ENCODE measurements around the gene SLC34A3.

- TF ChIP-seq POLR2AphosphoS5 (IDR thresholded peaks at IDR 0.05; ENCODE audit: low read depth, low read length) (no peak), TAF1 (IDR thresholded peaks at IDR 0.05; ENCODE audit: borderline replicate concordance, insufficient read depth, low read length) (no peak), REST (IDR thresholded peaks at IDR 0.05; ENCODE audit: insufficient read depth in 1 of 2, low read depth in 2 of 2, low read length in 2 of 2) (no peak), FOXP2 (optimal IDR thresholded peaks at IDR 0.05; ENCODE audit: borderline replicate concordance, extremely low read depth, extremely low read length, insufficient read depth) (no peak)
Measured at GRCh38 chr9:137198051-137198901, 32.4 kb upstream of the SLC34A3 start.

Measured in PFSK-1 (cell line).